Measurements from ENCODE around the gene MARK4.

DNA sequence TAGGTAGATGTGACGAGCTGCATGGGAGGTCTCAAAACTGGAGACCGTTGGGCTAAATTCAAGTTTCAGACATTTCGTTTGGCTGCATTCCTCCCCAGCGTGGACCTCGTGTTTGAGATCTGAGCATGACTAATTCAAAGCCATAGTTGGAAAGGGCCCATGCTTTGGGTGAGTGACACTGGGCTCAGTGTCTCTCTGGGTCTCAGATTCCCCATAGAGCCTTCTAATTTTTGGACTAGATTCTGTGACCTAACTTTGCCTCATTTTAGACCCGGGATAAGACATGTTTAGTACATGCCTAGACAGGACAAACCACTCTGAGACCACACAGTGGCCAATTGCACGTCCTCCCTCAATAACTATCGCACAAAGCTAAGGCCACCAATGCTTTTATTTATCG lies 55.0 kb downstream of the MARK4 start:
- TF ChIP-seq, protein P1, sequence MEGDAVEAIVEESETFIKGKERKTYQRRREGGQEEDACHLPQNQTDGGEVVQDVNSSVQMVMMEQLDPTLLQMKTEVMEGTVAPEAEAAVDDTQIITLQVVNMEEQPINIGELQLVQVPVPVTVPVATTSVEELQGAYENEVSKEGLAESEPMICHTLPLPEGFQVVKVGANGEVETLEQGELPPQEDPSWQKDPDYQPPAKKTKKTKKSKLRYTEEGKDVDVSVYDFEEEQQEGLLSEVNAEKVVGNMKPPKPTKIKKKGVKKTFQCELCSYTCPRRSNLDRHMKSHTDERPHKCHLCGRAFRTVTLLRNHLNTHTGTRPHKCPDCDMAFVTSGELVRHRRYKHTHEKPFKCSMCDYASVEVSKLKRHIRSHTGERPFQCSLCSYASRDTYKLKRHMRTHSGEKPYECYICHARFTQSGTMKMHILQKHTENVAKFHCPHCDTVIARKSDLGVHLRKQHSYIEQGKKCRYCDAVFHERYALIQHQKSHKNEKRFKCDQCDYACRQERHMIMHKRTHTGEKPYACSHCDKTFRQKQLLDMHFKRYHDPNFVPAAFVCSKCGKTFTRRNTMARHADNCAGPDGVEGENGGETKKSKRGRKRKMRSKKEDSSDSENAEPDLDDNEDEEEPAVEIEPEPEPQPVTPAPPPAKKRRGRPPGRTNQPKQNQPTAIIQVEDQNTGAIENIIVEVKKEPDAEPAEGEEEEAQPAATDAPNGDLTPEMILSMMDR (IDR thresholded peaks at IDR 0.05), result no peak
- TF ChIP-seq POLR2A (IDR thresholded peaks at IDR 0.05) (no peak), EP300 (IDR thresholded peaks at IDR 0.05) (no peak)

Data from ovary (tissue), 3 donors.